ENCODE measurements around the gene SND1.
"Not testable (repeated sequence)": the region's sequence is repeated elsewhere in the genome, so short reads cannot be mapped to it uniquely, and the experiment has no call there.

SND1 gene

DNA sequence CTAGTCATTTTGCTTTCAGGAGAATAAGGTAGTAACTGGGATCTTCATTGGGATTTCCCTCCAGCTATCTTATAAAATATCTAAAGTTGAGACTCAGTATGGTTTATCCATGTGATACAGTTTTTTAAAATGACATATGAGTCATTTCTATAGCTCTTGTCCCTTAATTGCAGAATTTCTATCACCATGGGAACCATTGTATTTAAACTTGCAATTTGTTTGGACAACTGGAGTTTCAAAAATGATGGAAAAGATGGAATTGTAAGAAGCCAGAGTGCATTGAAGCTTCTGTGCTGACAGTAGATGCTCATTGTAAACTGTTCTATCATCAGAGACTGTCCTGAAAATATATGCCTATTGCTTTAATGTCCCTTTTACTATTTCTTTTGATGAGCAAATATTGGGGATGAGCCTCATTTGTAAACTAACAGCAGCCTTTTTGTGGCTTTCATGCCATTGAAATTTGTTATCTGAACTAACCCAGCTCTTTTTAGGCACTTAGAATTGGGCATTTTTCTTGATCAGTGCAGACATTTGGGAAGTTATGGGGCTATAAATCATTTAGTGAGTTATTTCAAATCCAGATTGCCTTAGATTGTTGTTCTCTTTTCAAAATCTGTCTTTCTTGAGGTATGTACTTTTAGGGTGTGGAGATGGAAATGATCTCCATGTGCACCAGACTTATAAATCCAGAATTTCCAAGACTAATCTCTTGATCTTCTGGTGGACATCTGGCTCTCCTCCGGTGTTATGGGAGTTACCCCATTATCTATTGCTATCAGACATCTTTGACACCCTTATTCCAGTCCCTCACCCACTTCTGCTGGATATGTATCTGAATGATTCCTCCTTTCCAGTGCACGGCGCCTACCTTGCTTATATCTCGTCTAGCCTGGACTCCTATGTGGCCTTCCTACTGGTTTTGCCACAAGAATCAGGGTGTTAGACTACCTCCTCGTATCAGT, 159.0 kb downstream of the SND1 start:
- no peak for DNase-seq

DNA sequence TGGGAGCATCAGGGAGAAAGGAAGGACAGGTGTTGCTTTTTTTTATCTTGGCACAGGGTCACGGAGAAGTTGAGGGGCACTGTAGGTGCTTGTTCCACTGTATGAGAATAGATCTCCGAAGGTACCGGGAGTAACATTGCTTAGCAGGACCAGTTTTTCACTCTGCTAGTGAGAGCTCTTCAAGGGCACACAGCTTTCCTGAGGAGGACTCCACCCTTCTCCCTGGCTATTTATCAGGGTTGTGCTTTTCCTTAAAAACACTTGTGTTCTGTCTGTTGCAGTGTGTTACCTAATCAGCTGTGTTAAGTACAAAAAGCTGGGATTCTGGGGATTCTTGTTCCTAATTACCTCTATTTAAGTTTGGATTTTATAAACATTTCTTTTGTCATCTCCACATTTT, 160.5 kb downstream of the SND1 start:
- DNase-seq, result no peak

DNA sequence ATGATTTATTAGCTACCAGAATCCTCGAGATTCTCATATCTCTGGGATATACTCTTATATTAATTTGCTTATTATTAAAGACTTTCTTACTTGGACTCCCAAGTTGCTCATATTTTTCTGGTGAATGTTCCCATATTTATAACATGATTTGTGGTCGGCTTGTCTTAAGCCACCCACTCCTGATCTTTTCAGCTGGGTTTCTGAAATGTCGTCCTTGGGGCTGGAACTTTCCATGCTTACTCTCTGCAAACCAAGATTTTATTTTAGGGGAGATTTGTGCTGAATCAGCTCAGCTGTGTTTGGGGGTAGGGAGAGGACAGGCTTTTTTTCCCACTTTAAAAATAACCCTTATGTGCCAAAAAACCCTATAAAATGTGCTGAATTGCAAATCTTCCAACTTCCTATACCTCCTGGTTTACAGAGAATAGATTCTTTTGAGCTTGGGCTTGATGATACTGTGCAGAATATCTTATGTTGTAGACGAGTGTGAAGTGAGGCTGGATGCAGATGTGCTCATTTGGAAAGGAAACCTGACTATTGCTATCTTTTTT, 162.1 kb downstream of the SND1 start:
- DNase-seq, result no peak

DNA sequence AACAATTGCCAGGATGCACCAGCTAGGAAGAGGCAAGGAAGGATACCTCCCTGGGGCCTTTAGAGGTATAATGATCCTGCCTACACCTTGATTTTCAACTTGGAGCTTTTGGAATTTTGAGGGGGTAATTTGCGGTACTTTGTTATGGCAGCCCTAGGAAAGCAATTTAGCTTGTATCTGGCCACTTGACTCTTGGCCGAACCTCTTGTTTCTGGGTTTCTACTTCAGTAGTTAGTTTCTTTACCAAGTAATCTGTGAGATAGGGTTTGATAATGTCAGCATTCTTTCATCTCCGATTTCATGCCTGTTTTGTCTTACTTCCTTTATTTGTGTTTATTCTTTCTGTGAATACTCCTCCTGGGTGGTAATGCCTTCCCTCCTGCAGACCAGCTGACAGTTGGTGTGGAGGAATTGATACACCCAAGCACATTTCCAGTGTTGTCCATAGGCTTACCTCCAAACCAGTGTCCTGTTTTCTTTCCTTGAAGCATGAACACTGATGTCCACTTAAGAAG, 163.7 kb downstream of the SND1 start:
- DNase-seq, result no peak

DNA sequence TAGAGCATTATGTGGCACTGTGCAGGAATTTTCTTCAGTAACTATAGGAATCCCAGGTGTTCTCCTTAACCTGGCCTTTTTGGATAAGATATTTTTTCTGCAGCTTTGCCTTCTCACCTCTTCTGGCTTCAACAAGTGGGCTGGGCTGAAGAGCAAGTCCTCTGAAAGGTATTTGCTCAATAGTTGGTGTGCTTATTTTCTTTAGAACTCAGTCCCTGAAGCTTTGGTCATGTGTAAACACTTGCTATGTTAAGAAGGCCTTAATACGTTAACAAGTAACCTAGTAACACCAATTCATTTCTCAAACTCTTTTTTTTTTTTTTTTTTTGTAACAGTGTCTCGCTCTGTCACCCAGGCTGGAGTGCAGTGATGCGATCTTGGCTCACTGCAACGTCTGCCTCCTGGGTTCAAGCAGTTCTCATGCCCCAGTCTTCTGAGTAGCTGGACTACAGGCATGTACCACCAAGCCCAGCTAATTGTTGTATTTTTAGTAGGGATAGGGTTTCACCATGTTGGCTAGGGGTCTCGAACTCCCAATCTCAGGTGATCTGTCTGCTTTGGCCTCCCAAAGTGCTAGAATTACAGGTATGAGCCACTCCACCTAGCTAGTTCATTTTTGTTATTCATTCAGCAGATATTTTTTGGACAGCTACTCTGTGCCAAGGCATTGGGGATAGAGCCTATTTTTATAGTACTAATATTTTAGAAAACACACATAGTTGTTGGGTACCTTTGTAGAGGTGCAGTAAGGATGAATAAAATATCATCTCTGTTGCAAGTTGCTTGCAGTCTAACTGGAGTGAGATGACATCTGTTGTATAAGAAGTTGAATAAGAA, 164.6 kb downstream of the SND1 start:
- DNase-seq, result no peak

DNA sequence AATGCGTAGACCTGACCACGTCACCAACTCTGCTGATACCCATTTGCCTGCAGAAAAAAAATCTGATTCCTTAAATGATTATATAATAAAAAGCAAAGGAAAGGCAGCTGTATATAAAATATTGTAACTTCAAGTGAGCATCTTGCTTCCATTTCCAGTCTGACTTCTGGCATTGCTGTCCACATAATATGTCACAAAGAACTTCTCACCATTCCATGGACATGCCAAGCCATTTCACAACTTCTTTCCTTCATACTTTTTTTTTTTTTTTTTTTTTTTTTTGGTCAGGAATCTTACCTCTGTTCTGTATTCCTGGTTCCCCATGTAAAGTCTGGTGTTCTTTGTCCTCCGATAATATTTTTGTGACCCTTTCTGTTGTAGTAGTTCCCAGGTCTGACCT, 165.5 kb downstream of the SND1 start:
- no peak for DNase-seq

DNA sequence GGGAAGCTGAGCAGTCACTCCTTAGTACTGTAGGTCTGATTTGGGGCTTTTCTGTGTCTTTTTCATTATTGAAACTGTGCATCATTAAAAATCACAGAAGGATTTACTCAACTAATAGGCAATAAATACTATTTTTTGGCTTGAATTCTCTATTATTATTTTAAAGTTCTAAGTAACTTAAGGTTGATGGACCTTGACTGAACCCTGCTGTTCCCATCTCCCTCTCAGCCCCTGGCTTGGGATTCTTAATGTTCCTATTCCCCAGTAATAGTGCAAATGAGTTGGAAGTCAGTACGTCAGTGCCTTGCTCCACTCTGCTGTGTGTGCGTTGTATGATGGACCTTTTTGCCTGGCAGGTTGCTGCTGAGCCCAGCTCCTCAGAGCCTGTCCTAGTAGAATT, 166.3 kb downstream of the SND1 start:
- DNase-seq, result no peak

DNA sequence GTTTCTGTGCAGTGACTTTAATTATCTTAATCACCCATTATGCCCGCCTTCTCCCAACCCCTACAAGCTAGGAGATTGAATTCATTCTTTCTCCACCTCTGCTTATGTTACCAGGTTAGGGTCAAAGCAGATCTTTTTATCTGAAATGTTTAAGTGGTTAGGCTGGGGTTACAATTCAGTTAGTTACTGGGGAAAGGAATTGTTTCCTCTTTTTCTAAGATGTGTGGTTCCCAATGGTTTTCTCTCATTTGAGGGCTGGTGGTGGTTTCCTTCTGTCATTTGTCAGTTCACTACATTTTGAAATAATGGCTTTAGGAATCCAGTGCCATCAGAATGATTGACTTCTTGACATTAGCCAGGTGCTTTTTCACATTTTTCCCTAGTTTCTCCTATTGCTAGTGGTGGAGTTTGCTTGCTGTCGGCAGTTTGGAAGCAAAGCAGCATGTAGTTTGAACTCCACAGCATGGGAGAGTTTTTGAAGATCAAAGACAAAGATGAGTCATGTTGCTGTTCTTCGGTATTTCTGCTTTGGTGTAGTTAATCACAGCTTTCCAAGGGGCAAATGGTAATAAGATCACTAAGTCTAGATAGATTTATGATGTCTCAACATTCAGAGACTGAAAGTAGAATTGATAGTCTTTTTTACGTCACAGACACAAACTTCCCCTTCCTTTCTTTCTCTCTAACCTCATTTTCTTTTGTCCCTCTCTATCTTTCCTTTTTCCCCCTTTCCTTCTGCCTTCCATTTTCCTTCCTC, 168.2 kb downstream of the SND1 start:
- peak; percentile 30 for DNase-seq

DNA sequence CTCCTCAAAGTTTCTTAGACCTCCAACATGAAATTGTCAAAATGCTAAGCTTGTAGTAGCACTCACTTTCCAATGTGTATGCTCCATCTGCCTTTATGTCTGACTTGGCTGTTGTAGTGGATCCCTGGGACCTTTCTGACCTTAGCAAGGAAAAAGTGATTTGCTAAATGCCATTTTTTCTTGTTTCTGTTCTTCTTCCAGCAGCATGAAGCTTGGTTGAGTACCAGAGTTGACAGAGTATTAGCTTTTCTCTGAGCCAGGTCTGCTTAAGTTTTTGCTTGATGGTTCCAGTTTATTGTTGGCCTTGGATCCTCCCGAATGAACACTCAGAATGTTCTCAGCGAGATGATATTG, 168.7 kb downstream of the SND1 start:
- no peak for DNase-seq

DNA sequence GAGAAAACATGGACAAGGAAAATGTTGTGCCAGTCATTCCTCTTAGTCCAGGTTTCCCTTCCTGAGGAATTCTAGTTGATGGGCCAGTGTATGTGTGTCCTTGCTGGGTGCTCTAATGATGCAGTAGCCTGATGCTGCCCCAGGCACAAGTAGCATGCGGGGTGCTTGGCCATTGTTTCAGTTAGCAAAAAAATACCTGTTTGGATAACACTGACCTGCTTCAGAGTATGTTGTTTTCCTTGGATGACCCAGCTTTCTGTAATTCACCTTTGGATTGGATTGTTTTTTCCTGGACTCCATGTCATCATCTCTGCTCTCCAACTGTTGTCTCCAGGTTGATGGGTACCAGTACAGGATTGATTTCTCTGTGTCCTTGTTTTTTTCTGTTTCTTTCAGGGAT, 169.2 kb downstream of the SND1 start:
- no peak for DNase-seq

DNA sequence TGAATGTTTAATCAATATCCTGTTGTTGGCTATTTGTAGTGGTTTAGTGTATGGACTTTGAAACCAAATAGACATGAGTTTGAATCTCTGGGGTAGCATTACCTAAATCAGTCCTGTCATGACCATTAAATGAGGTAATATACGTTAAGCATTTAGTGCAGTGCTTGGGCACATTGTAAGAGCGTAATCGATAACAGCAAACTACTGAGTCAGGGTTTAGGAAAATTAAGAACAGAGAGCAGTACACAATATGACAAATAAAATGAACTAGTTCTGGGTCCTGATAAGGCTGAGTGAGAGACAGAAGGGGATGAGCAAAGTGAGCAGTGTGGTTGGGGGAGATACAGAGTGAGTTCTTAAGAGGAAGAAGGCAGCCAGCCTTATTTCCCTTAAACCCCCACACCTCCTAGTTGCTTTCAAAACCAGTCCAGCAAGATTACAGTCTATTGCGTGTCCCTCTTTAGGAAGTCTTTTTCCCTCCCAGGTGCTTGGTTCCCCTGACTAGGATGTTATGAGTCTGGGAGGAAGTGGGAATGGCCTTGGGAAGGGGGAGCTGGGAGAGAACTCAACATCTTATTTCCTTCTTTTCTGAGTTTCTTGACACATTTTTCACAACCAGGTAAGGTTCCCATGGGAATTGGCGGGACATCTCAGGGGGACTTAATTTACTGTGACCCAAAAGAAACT, 171.0 kb downstream of the SND1 start:
- DNase-seq, result peak; percentile 57

DNA sequence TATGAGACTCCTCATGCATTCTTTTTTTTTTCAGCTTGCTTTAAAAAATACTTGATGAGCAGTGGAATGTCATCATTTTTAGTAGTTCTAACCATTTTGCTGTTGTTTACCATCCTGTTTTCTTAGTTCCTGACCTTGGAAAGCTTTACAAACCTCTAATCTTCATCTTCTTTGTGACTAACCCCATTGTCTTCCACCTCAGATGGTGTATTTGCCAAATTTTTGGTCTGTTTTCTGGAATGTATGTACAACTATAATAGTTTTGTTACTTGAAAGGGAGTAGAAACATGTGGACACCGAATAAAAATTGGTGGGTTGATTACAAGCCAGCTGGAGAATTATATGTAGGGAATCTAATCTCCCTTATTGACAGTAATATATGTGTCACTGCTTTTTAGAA, 172.7 kb downstream of the SND1 start:
- DNase-seq, result no peak

DNA sequence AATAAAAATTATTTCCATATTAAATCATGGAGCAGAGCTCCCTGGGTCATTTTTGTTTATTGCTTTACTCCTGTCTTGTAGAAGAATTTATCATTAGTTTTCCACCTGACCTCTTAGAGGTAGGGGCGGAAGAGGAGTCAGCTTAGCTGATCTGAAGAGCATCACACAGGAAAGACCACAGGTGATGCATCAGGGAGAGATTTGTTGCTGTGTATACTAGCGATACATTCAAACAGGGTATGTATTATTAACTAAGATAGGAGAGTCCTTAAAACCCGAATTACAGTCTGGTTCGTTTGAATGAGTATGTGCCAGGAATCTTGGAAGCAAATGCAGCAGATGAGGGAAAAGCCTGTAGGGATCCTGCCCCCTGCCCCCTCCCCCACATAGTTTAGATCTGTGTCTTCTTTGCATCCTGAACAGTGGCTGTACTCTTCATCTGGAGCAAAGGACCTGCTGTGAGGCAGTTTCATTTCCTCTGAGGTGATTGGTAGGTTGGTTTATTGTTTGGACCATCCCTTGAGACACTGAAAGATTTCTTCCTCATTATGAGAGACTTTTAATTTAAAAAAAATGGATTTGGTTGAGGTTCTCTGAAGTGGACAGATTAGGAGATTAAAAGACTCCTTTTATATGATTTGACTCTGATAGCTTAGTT, 177.0 kb downstream of the SND1 start:
- DNase-seq, result no peak

DNA sequence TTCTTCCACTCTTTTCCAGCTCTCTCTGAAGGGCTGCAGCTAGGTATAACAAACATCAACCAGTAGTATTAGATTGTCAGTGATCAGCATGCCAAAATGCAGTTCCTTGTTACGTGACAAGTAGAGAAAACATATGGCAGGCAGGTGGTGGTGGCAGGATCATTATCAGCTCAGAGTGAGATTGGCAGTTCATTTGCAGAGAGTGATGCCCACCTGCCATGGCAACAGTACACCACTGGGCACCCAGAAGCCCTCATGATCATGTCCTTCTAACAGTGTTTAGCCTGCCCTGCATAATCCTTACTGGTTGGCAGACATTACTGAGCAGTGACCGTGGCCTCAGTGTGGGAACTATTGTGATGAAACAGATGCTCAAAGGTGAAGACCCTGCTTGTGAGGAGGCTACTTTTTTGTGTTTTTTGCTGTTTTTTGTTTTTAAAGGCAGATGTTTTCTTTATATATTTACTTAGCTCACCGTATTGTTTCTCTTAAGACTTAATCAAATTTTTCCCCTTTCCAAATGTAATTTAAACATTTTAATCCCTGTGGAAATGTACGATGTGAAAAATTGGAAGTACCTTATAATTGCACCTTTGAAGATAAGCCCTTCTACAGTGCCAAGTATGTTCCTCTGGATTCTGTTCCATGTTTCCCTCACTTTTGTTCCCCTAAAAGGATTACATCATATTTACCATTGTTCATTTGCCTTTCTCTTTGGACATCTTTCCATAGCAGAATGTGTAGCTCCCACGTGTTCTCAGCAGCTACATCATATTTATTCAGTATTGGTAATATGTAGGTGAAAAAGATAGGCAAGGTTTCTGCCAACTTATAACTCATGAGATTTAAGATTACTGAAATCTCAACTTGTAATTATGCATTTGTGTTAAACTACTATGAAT, 179.6 kb downstream of the SND1 start:
- DNase-seq, result no peak

DNA sequence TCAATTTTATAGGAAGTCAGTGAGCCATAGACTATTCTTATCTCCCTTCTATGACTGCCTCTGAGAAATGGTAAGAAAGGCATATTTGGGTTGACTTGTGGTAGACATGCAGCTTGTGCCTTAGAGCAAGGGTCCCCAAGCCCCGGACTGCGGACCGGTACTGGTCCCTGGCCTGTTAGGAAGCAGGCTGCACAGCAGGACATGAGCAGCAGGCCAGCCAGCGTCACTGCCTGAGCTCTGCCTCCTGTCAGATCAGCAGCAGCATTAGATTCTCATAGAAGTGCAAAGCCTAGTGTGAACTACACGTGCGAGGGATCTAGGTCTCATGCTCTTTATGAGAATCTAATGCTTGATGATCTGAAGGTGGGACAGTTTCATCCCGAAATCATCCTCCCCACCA, 180.6 kb downstream of the SND1 start:
- no peak for DNase-seq

DNA sequence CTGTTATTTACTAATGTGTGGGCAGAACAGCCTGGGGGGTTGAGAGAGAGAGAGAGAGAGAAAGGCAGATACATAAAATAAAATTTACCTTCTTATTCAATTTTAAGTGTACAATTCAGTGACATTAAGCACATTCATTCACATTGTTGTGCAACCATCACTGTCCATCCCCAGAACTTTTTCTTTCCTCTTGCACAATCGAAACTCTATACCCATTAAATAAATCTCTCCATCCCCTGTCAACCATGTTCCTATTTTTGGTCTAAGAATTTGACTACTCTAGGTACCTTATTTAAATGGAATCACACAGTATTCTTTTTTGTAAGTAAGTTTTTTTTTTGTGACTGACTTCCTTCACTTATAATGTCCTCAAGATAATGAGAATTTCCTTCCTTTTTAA, 181.6 kb downstream of the SND1 start:
- DNase-seq, result peak; percentile 41

DNA sequence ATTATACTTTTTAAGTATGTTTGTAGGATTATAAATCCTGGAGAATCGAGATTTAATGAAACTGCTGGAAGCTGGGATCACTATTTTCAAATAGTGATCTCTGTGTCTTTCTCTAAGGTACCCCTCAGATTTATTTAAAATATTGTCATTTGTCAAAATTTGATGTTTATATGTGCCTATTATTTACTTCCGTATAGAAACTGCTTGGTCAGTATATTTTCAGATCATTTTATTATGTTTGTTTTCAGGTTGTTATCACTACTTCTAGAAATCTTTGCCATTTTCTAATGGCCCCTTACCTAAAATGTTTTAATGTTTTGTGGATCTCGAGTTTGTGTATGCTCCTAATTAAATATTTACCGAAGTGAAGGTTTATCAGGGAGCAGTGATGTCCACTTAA, 183.7 kb downstream of the SND1 start:
- DNase-seq, result no peak

DNA sequence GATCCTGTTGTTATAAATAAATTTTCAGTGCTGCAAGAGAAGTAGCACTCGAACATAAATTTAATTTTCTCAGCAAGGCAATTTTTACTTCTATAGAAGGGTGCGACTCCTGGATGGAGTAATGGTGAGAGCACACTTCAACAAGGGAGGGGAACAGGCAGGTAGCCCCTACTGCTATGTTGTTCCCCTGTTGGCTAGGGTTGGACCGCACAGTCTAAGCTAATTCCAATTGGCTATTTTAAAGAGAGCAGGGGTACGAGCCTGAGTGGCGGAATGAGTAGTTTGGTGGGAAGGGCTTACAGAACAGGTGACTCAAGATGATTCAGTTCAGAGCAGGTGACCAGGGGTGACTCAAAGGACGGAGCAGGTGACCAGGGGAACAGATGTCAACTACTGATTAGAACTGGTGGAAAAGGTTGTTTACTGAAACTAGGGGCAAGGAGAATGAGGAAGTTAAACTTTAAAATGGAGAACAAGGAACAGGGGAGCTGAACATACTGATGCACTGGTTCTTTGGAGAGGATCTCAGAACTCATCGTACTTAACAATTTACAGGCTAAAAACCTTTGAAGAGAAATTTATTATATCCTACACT, 185.9 kb downstream of the SND1 start:
- DNase-seq, result not testable (repeated sequence)

DNA sequence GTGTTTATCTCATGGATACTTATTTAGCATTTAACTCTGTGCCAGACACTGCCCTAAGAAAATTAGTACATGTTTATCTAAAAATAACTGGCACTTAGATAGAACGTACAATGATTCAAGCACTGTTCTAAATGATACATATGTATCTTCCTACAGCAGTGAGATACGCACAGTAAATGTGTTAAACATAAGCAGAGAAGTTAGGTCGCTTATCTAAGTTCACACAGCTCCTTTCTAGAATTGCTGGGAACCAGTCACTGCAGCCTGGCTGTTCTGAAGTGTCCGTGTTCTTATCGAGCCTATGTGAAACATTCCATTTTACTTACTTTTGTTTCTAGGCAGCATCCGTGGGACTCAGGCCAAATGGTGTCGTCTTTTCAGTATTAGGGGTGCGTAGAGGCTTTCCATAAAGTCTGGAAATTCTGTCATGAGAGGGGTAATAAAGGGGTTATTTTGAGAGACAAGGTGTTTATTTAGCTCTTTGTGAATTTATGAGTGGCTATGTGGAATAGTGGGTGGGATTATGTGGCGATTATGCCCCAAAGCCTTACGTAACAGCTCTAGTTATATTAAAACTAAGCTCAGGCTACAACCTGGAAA, 186.9 kb downstream of the SND1 start:
- DNase-seq, result no peak
